Fibroblast of lung (primary cell): ENCODE results near the gene CTSE. TPM values are rescaled to one million over a fixed set of nuclear protein-coding genes. Genes with fewer than 3 reads are reported as not detected.

Experiments
- DNase-seq, 2 donors: peaks; one replicate each; pipeline versions ENCODE4 v3.0.0 to v3.0.0-alpha.2; 2010; ENCODE audit warnings: low read depth in 2 of 2
- H2AFZ ChIP-seq: 2 replicates; pipeline ENCODE4 v1.5.1; 2012; ENCODE audit warnings: low read length, control low read depth, inconsistent platforms
- H3K27ac ChIP-seq: 2 replicates; pipeline ENCODE4 v1.5.1; 2011; ENCODE audit warnings: low read length, control low read depth; ENCODE audit not compliant: insufficient read depth
- H3K27me3 ChIP-seq: 2 replicates; pipeline ENCODE4 v1.5.1; 2011; ENCODE audit warnings: mild to moderate bottlenecking, low read length; ENCODE audit not compliant: control insufficient read depth, insufficient read depth
- H3K36me3 ChIP-seq: 2 replicates; pipeline ENCODE4 v1.5.1; 2011; ENCODE audit warnings: low read length; ENCODE audit not compliant: control insufficient read depth, insufficient read depth
- H3K4me1 ChIP-seq: 2 replicates; pipeline ENCODE4 v1.5.1; 2011; ENCODE audit warnings: low read length; ENCODE audit not compliant: control insufficient read depth, insufficient read depth; ENCODE audit errors: extremely low read depth
- H3K4me2 ChIP-seq: 2 replicates; pipeline ENCODE4 v1.5.1; 2011; ENCODE audit warnings: low read length, control low read depth; ENCODE audit not compliant: insufficient read depth; ENCODE audit errors: extremely low read depth
- H3K4me3 ChIP-seq, 4 experiments: fragments of 200-600 bp in 1 of 4; sonication (generic) in 1 of 4; replicated peaks in 1 of 4; 2 replicates each; pipeline ENCODE4 v1.5.1; 2011 to 2016; ENCODE audit warnings: low read length in 4 of 4, low read depth in 3 of 4, mild to moderate bottlenecking in 3 of 4, control low read depth in 2 of 4, inconsistent platforms in 1 of 4, mixed read lengths in 1 of 4; ENCODE audit not compliant: insufficient read depth in 1 of 4; ENCODE audit errors: control extremely low read depth in 1 of 4
- H3K79me2 ChIP-seq: 2 replicates; pipeline ENCODE4 v1.5.1; 2012; ENCODE audit warnings: mild to moderate bottlenecking, low read length, inconsistent platforms; ENCODE audit not compliant: control insufficient read depth, insufficient read depth
- H3K9ac ChIP-seq: 2 replicates; pipeline ENCODE4 v1.5.1; 2011; ENCODE audit warnings: mild to moderate bottlenecking, low read length, control low read depth; ENCODE audit not compliant: insufficient read depth
- H3K9me3 ChIP-seq: 2 replicates; pipeline ENCODE4 v1.5.1; 2012; ENCODE audit warnings: low read depth, low read length; ENCODE audit not compliant: control insufficient read depth, insufficient read depth
- H4K20me1 ChIP-seq: 2 replicates; pipeline ENCODE4 v1.5.1; 2011; ENCODE audit warnings: low read length; ENCODE audit not compliant: control insufficient read depth, insufficient read depth; ENCODE audit errors: extremely low read depth
- CTCF ChIP-seq, 2 donors: IDR thresholded peaks in 1 of 2; conservative IDR thresholded peaks in 1 of 2; 1 replicate in 1 of 2; 2 replicates in 1 of 2; pipeline ENCODE4 v1.5.1; 2011 to 2012; ENCODE audit warnings: low read length in 2 of 2, control low read depth in 1 of 2, inconsistent platforms in 1 of 2, low read depth in 1 of 2, mild to moderate bottlenecking in 1 of 2
- EZH2 ChIP-seq: IDR thresholded peaks from 2 replicates; pipeline ENCODE4 v1.5.1; 2012; ENCODE audit warnings: low read length, control low read depth, mild to moderate bottlenecking; ENCODE audit errors: missing control alignments
- polyA plus RNA-seq, 2 donors: library from polyadenylated mRNA; depleted of rRNA in 1 of 2; stranded (reverse) in 1 of 2; unstranded in 1 of 2; fragments of >200 nt; gene quantifications; 2 replicates each; pipeline ENCODE4 v1.2.1, GENCODE V29; 2011 to 2012; ENCODE audit warnings: missing spikeins in 1 of 2
- total RNA-seq: library from RNA; depleted of rRNA; stranded (reverse); fragments of >200 nt; gene quantifications from 2 replicates; pipeline ENCODE4 v1.2.1, GENCODE V29; 2014

The CTSE gene
- total and polyA plus RNA-seq, 2 donors (not counting 1 experiment from before 2014, with no cell fraction given) = not detected

GRCh38 chr1:206049919-206050600 is 26.4 kb upstream of the CTSE start:
- Histone ChIP-seq H4K20me1 (no peaks in the 10 kb centered on the region), H3K27ac (no peak overlapping the region), H3K4me3 (no peak overlapping the region), H3K27me3 (peaks cover 6% of the 10 kb centered on the region), H2AFZ (no peak overlapping the region), H3K4me1 (no peaks in the 10 kb centered on the region), H3K36me3 (no peaks in the 10 kb centered on the region), H3K9ac (no peak overlapping the region), H3K9me3 (no peaks in the 10 kb centered on the region), H3K4me2 (no peak overlapping the region), H3K79me2 (no peaks in the 10 kb centered on the region)
- no peak for DNase-seq
- no peak for TF ChIP-seq EZH2
- no peak for TF ChIP-seq CTCF (conservative IDR thresholded peaks at IDR 0.05 in 1 of 2, IDR thresholded peaks at IDR 0.05 in 1 of 2; ENCODE audit: low read depth in 1 of 2, low read length in 2 of 2)

- no peak overlapping the region for H3K4me3 ChIP-seq
- no peaks in the 10 kb centered on the region for H4K20me1 ChIP-seq
- no peak overlapping the region for H3K27ac ChIP-seq
- H3K36me3 ChIP-seq = no peaks in the 10 kb centered on the region
- no peak overlapping the region for H3K9ac ChIP-seq
- H3K4me2 ChIP-seq = no peak overlapping the region
- no peak for DNase-seq
- peaks cover 6% of the 10 kb centered on the region for H3K27me3 ChIP-seq
- TF ChIP-seq CTCF (conservative IDR thresholded peaks at IDR 0.05 in 1 of 2, IDR thresholded peaks at IDR 0.05 in 1 of 2; ENCODE audit: low read depth in 1 of 2, low read length in 2 of 2) (no peak), EZH2 (no peak)
- no peak overlapping the region for H2AFZ ChIP-seq
- H3K9me3 ChIP-seq = no peaks in the 10 kb centered on the region
- H3K4me1 ChIP-seq = no peaks in the 10 kb centered on the region
- no peaks in the 10 kb centered on the region for H3K79me2 ChIP-seq
Measured at GRCh38 chr1:206049293-206049692, 25.6 kb upstream of the CTSE start.

- Histone ChIP-seq H4K20me1 (no peaks in the 10 kb centered on the region), H3K79me2 (no peaks in the 10 kb centered on the region), H3K4me2 (no peak overlapping the region), H3K4me3 (no peak overlapping the region), H3K9me3 (no peaks in the 10 kb centered on the region), H3K27me3 (peaks cover 6% of the 10 kb centered on the region), H3K4me1 (no peaks in the 10 kb centered on the region), H2AFZ (no peak overlapping the region), H3K27ac (no peak overlapping the region), H3K36me3 (no peaks in the 10 kb centered on the region), H3K9ac (no peak overlapping the region)
- TF ChIP-seq CTCF (conservative IDR thresholded peaks at IDR 0.05 in 1 of 2, IDR thresholded peaks at IDR 0.05 in 1 of 2; ENCODE audit: low read depth in 1 of 2, low read length in 2 of 2) (no peak), EZH2 (no peak)
- no peak for DNase-seq
Measured at GRCh38 chr1:206048582-206048981, 24.9 kb upstream of the CTSE start.
